Measurements from ENCODE around the gene VPS13A. TPM values are rescaled to one million over a fixed set of nuclear protein-coding genes. Genes with fewer than 3 reads are reported as not detected.

Gene VPS13A
- total and polyA plus RNA-seq, 4 donors: 2.4 to 45.1 (median 22.6) TPM

GRCh38 chr9:77418226-77418625, 240.9 kb downstream of the VPS13A start:
- Histone ChIP-seq H3K36me3 (ENCODE audit: control insufficient read depth in 4 of 4, insufficient read depth in 3 of 4, low read depth in 1 of 4, low read length in 3 of 4) (peaks cover 0 to 2% (median 0%) of the 10 kb centered on the region in 4 donors), H3K9me3 (ENCODE audit: control insufficient read depth in 4 of 4, low read length in 3 of 4) (no peaks in the 10 kb centered on the region), H3K9ac (ENCODE audit: low read depth in 1 of 2, low read length in 2 of 2) (no peak overlapping the region), H3K27me3 (ENCODE audit: control insufficient read depth in 4 of 4, insufficient read depth in 4 of 4, low read length in 3 of 4) (no peaks in the 10 kb centered on the region), H3K4me3 (ENCODE audit: low read depth in 1 of 3, low read length in 3 of 3) (no peak overlapping the region), H3K27ac (ENCODE audit: low read depth in 1 of 2, low read length in 2 of 2) (no peak overlapping the region), H3K4me1 (ENCODE audit: control insufficient read depth in 4 of 4, insufficient read depth in 4 of 4, low read length in 3 of 4) (no peaks in the 10 kb centered on the region)
- no peak for DNase-seq (ENCODE audit: low spot score)
- TF ChIP-seq YY1 (IDR thresholded peaks at IDR 0.05) (no peak), HNF4A (conservative IDR thresholded peaks at IDR 0.05) (no peak), FOXA2 (IDR thresholded peaks at IDR 0.05) (no peak), RAD21 (IDR thresholded peaks at IDR 0.05) (no peak), FOXA1 (IDR thresholded peaks at IDR 0.05) (no peak), MAX (IDR thresholded peaks at IDR 0.05) (no peak), RXRA (IDR thresholded peaks at IDR 0.05) (no peak), HNF4G (IDR thresholded peaks at IDR 0.05) (no peak), TAF1 (conservative IDR thresholded peaks at IDR 0.05) (no peak), SP1 (IDR thresholded peaks at IDR 0.05) (no peak), EGR1 (IDR thresholded peaks at IDR 0.05; ENCODE audit: low read depth in 2 of 2) (no peak), CTCF (IDR thresholded peaks at IDR 0.05; ENCODE audit: low read depth, low read length, missing input control) (no peak), REST (IDR thresholded peaks at IDR 0.05) (no peak), NR2F2 (IDR thresholded peaks at IDR 0.05) (no peak), GABPA (IDR thresholded peaks at IDR 0.05 in 1 of 2, conservative IDR thresholded peaks at IDR 0.05 in 1 of 2) (no peak), ATF3 (IDR thresholded peaks at IDR 0.05) (no peak), ZBTB33 (IDR thresholded peaks at IDR 0.05) (no peak)

GRCh38 chr9:77420641-77421040, 243.3 kb downstream of the VPS13A start:
- H3K27ac ChIP-seq (ENCODE audit: low read depth in 1 of 2, low read length in 2 of 2): no peak overlapping the region
- WGBS: 78% methylated on average over 2 of the region's 2 CpGs
- H3K36me3 ChIP-seq (ENCODE audit: control insufficient read depth in 4 of 4, insufficient read depth in 3 of 4, low read depth in 1 of 4, low read length in 3 of 4): peaks cover 0 to 7% (median 0%) of the 10 kb centered on the region in 4 donors
- no peaks in the 10 kb centered on the region for H3K4me1 ChIP-seq (ENCODE audit: control insufficient read depth in 4 of 4, insufficient read depth in 4 of 4, low read length in 3 of 4)
- no peaks in the 10 kb centered on the region for H3K9me3 ChIP-seq (ENCODE audit: control insufficient read depth in 4 of 4, low read length in 3 of 4)
- TF ChIP-seq ZBTB33 (IDR thresholded peaks at IDR 0.05) (no peak), NR2F2 (IDR thresholded peaks at IDR 0.05) (no peak), RXRA (IDR thresholded peaks at IDR 0.05) (no peak), JUND (IDR thresholded peaks at IDR 0.05) (no peak), FOXA2 (IDR thresholded peaks at IDR 0.05) (no peak), HNF4G (IDR thresholded peaks at IDR 0.05) (no peak), GABPA (IDR thresholded peaks at IDR 0.05 in 1 of 2, conservative IDR thresholded peaks at IDR 0.05 in 1 of 2) (no peak), FOXA1 (IDR thresholded peaks at IDR 0.05) (no peak), RAD21 (IDR thresholded peaks at IDR 0.05) (no peak), SP1 (IDR thresholded peaks at IDR 0.05) (no peak), TAF1 (conservative IDR thresholded peaks at IDR 0.05) (no peak), REST (IDR thresholded peaks at IDR 0.05) (no peak), EGR1 (IDR thresholded peaks at IDR 0.05; ENCODE audit: low read depth in 2 of 2) (no peak)
- no peak overlapping the region for H3K4me3 ChIP-seq (ENCODE audit: low read depth in 1 of 3, low read length in 3 of 3)
- DNase-seq (ENCODE audit: low spot score): no peak
- no peak overlapping the region for H3K9ac ChIP-seq (ENCODE audit: low read depth in 1 of 2, low read length in 2 of 2)
- no peaks in the 10 kb centered on the region for H3K27me3 ChIP-seq (ENCODE audit: control insufficient read depth in 4 of 4, insufficient read depth in 4 of 4, low read length in 3 of 4)

Measured in liver (tissue), 9 donors.